Measurements from ENCODE around the gene HNRNPU. TPM values are rescaled to one million over a fixed set of nuclear protein-coding genes. Genes with fewer than 3 reads are reported as not detected.

The HNRNPU gene
- total RNA-seq, 1 donor from 2014 or later = 427 TPM

DNA sequence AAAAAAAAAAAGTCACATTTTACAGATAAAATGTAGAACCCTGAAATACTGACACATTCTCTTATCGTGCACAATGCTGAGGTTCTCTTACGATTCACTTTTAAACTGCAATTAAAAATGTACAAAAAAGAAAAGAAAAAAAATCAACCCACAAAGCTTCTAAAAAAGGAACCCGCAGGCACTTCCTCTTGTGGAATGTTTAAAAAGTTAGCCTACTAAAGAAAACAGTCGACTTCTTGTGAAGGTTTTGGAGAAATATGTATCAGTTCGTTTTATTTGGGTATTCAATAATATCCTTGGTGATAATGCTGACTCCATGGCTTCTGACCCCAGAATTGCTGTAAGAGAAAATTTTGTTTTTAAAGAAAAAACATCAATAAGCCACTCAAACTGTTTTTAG is 10.2 kb downstream of the HNRNPU start:
- Mint-ChIP-seq H3K27me3 (ENCODE audit: unreplicated experiment) (peaks cover 6% of the 10 kb centered on the region), H3K27ac (ENCODE audit: unreplicated experiment) (no peak overlapping the region), H3K9me3 (ENCODE audit: unreplicated experiment) (peaks cover 3% of the 10 kb centered on the region), H3K4me3 (ENCODE audit: unreplicated experiment) (no peak overlapping the region), H3K4me1 (ENCODE audit: low read depth, unreplicated experiment) (peaks cover 4% of the 10 kb centered on the region), H3K36me3 (ENCODE audit: unreplicated experiment) (peaks cover 7% of the 10 kb centered on the region)
- TF ChIP-seq CTCF (IDR thresholded peaks at IDR 0.05; ENCODE audit: partially characterized antibody, unreplicated experiment) = no peak
- no peak for DNase-seq

DNA sequence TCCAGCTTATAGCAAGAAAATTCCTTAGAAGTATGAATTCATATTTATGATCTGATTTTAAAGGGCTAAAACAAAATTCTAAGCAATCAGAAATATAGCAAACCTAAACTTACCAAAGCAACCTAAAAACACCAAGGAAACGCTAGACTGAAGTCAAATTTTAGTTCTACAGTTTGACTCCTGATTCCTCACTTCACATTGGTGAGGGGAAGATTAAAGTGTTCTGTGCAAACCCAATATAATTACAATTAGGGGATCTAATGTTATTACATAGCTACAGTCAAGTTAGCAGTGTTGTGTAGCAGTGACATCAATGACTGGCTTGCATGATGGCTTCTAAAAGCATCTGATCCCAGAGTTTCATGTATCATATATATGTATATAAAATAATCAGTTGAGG is 11.6 kb downstream of the HNRNPU start:
- Mint-ChIP-seq H3K4me1 (ENCODE audit: low read depth, unreplicated experiment) (no peaks in the 10 kb centered on the region), H3K9me3 (ENCODE audit: unreplicated experiment) (peaks cover 3% of the 10 kb centered on the region), H3K27ac (ENCODE audit: unreplicated experiment) (no peak overlapping the region), H3K36me3 (ENCODE audit: unreplicated experiment) (peaks cover 7% of the 10 kb centered on the region), H3K27me3 (ENCODE audit: unreplicated experiment) (peaks cover 6% of the 10 kb centered on the region), H3K4me3 (ENCODE audit: unreplicated experiment) (no peak overlapping the region)
- DNase-seq = no peak
- no peak for TF ChIP-seq CTCF (IDR thresholded peaks at IDR 0.05; ENCODE audit: partially characterized antibody, unreplicated experiment)

GRCh38 chr1:244851546-244852231 is 12.7 kb downstream of the HNRNPU start:
- no peak for DNase-seq
- peaks cover 6% of the 10 kb centered on the region for H3K27me3 Mint-ChIP-seq (ENCODE audit: unreplicated experiment)
- H3K9me3 Mint-ChIP-seq (ENCODE audit: unreplicated experiment) = peaks cover 3% of the 10 kb centered on the region
- no peak for TF ChIP-seq CTCF (IDR thresholded peaks at IDR 0.05; ENCODE audit: partially characterized antibody, unreplicated experiment)
- peaks cover 2% of the 10 kb centered on the region for H3K4me1 Mint-ChIP-seq (ENCODE audit: low read depth, unreplicated experiment)
- peaks cover 4% of the 10 kb centered on the region for H3K36me3 Mint-ChIP-seq (ENCODE audit: unreplicated experiment)
- H3K4me3 Mint-ChIP-seq (ENCODE audit: unreplicated experiment) = no peak overlapping the region
- H3K27ac Mint-ChIP-seq (ENCODE audit: unreplicated experiment) = no peak overlapping the region

DNA sequence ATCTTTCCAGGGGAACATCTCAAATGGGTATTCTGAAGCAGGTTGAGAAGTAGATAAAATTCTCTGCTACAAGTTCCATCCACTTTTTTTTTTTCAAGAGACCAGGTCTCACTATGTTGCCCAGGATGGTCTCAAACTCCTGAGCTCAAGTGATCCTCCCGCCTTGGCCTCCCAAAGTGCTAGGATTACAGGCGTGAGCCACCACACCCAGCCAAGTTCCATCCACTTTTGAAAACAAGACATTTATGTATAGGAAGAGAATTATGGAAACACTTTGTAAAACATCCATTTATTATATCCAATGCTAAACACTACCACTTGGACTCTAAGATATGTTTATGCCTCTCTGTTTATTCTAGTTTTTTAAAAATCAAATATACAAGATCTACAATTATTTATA is 13.4 kb downstream of the HNRNPU start:
- TF ChIP-seq CTCF (IDR thresholded peaks at IDR 0.05; ENCODE audit: partially characterized antibody, unreplicated experiment) = no peak
- no peak overlapping the region for H3K27ac Mint-ChIP-seq (ENCODE audit: unreplicated experiment)

DNA sequence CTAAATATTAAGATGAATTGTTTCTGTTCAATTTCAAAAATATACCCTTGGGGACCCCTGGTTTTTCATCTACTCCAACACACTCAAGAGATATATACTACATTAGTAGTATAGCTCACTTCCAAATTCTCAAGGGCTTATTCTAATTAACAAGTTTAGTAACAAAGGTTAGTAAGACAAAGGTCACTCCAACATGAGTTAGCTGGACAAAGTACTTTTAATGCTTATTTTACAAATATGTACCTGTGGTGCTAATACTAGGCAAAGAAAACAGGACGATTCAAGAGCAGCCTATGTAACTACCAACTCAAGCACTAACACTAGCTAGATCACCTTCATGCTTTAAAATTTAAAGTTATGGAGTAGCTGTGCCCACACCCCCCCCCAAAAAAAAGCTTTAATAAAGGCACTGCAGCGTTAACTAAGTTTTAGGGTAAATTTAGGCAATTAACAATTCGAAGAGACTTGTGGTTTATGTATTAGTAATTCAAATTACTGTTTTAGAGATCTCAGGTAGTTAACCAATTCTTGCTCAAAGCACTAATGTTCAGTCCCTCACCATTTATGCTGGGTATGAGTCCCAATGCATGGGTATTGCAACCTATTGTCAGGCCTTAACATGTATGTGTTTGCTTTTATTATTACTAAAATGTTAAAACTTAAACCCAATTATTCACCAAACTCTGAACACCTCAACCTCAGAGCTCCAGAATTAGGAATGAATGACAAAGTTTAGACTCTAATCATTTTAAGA is 14.1 kb downstream of the HNRNPU start:
- Mint-ChIP-seq H3K27me3 (ENCODE audit: unreplicated experiment) (peaks cover 5% of the 10 kb centered on the region), H3K4me3 (ENCODE audit: unreplicated experiment) (peak overlapping the region; percentile 42), H3K36me3 (ENCODE audit: unreplicated experiment) (no peaks in the 10 kb centered on the region), H3K27ac (ENCODE audit: unreplicated experiment) (no peak overlapping the region), H3K4me1 (ENCODE audit: low read depth, unreplicated experiment) (peaks cover 2% of the 10 kb centered on the region), H3K9me3 (ENCODE audit: unreplicated experiment) (peaks cover 2% of the 10 kb centered on the region)
- DNase-seq = no peak
- no peak for TF ChIP-seq CTCF (IDR thresholded peaks at IDR 0.05; ENCODE audit: partially characterized antibody, unreplicated experiment)

More for the DNA sequence above, 13.4 kb downstream of the HNRNPU start:
- no peak for DNase-seq
- peaks cover 2% of the 10 kb centered on the region for H3K4me1 Mint-ChIP-seq (ENCODE audit: low read depth, unreplicated experiment)
- peaks cover 3% of the 10 kb centered on the region for H3K9me3 Mint-ChIP-seq (ENCODE audit: unreplicated experiment)
- H3K4me3 Mint-ChIP-seq (ENCODE audit: unreplicated experiment) = no peak overlapping the region
- H3K36me3 Mint-ChIP-seq (ENCODE audit: unreplicated experiment) = no peaks in the 10 kb centered on the region
- peaks cover 6% of the 10 kb centered on the region for H3K27me3 Mint-ChIP-seq (ENCODE audit: unreplicated experiment)
